Measurements from ENCODE around the gene TSSK3. TPM values are rescaled to one million over a fixed set of nuclear protein-coding genes. Genes with fewer than 3 reads are reported as not detected.

The TSSK3 gene
- total and polyA plus RNA-seq, 2 donors (not counting 1 experiment from before 2014, with no cell fraction given), result 1.8 to 11.6 TPM

DNA sequence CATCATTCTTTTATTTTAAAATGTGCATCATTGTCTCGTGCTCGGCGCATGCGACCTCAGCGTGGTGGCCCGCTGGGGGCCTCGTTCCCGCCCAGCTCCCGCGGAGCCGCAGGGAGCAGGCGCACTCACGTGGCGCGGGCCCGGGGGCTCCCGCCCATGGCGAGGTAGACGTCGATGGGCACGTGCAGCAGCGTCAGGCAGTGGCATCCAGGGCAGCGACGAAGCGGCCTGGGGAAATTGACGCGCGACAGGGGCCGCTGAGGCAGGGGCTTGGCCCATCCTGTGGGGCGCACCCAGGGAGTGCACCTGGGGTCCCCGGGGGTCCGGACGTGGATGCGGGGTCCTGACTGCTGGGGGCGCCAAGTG is 1.0 kb upstream of the TSSK3 start:
- TF ChIP-seq EZH2 (IDR thresholded peaks at IDR 0.05; ENCODE audit: borderline replicate concordance, insufficient read depth, low read depth, low read length, poor library complexity, severe bottlenecking), result no peak
- TF ChIP-seq, protein P1, sequence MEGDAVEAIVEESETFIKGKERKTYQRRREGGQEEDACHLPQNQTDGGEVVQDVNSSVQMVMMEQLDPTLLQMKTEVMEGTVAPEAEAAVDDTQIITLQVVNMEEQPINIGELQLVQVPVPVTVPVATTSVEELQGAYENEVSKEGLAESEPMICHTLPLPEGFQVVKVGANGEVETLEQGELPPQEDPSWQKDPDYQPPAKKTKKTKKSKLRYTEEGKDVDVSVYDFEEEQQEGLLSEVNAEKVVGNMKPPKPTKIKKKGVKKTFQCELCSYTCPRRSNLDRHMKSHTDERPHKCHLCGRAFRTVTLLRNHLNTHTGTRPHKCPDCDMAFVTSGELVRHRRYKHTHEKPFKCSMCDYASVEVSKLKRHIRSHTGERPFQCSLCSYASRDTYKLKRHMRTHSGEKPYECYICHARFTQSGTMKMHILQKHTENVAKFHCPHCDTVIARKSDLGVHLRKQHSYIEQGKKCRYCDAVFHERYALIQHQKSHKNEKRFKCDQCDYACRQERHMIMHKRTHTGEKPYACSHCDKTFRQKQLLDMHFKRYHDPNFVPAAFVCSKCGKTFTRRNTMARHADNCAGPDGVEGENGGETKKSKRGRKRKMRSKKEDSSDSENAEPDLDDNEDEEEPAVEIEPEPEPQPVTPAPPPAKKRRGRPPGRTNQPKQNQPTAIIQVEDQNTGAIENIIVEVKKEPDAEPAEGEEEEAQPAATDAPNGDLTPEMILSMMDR (IDR thresholded peaks at IDR 0.05), result no peak
- DNase-seq (no peak), ATAC-seq (ENCODE audit: low read depth) (no peak)
- intact Hi-C loops (cut with micrococcal nuclease), result no loop called here
- H3K4me3 ChIP-seq (ENCODE audit: control extremely low read depth in 1 of 5, extremely low read depth in 1 of 5, insufficient read depth in 1 of 5, low read depth in 2 of 5, low read length in 4 of 5), result peak overlapping the region in 1 of 5 experiments; percentile 54
- peak overlapping the region; percentile 57 for H3K9ac ChIP-seq (ENCODE audit: low read length)
- H3K4me1 ChIP-seq (ENCODE audit: control insufficient read depth in 2 of 2, insufficient read depth in 2 of 2, low read length in 2 of 2), result peaks cover 22 to 35% of the 10 kb centered on the region in 2 donors
- H3K27ac Mint-ChIP-seq, result no peak overlapping the region
- no peaks in the 10 kb centered on the region for H3K9me3 Mint-ChIP-seq (ENCODE audit: insufficient read depth)
- H3K9me3 ChIP-seq (ENCODE audit: control extremely low read depth in 1 of 3, control insufficient read depth in 2 of 3, insufficient read depth in 1 of 3, low read length in 2 of 3), result no peaks in the 10 kb centered on the region
- H3K4me2 ChIP-seq (replicated peaks; ENCODE audit: low read depth, low read length, poor library complexity, severe bottlenecking), result peak overlapping the region; percentile 94
- no peak overlapping the region for H3K27ac ChIP-seq (ENCODE audit: low read length in 2 of 2)
- ChIA-PET POLR2A (interaction anchor here (0.6 kb wide), 1 partner anchor 119 kb away, joined by 3 read pairs; no protein-coding TSS in a partner anchor), CTCF (no interaction called here)
- no peaks in the 10 kb centered on the region for H3K79me2 ChIP-seq (ENCODE audit: control insufficient read depth, insufficient read depth, low read length)
- no peak overlapping the region for H3K4me3 Mint-ChIP-seq
- no peaks in the 10 kb centered on the region for H4K20me1 ChIP-seq (ENCODE audit: control insufficient read depth, insufficient read depth, low read length, poor library complexity, severe bottlenecking)
- WGBS (ENCODE audit: insufficient coverage), result 71% methylated on average over 35 of the region's 35 CpGs
- no peak overlapping the region for H2AFZ ChIP-seq (ENCODE audit: insufficient read depth, low read depth, low read length, poor library complexity, severe bottlenecking)
- H3K27me3 ChIP-seq (replicated peaks in 1 of 4; ENCODE audit: control extremely low read depth in 1 of 4, control insufficient read depth in 3 of 4, insufficient read depth in 4 of 4, low read length in 3 of 4), result no peaks in the 10 kb centered on the region
- H3K4me1 Mint-ChIP-seq, result peaks cover 29% of the 10 kb centered on the region
- H3K36me3 ChIP-seq (replicated peaks in 1 of 2; ENCODE audit: control extremely low read depth in 1 of 2, control insufficient read depth in 1 of 2, extremely low read depth in 1 of 2, insufficient read depth in 2 of 2, low read length in 1 of 2), result peaks cover 0 to 13% of the 10 kb centered on the region in 2 experiments
- no peaks in the 10 kb centered on the region for H3K27me3 Mint-ChIP-seq

GRCh38 chr1:32361674-32362473 is 465 bp upstream of the TSSK3 start:
- Mint-ChIP-seq H3K27ac (no peak overlapping the region), H3K4me1 (peaks cover 29% of the 10 kb centered on the region), H3K4me3 (peak overlapping the region; percentile 78), H3K9me3 (ENCODE audit: insufficient read depth) (no peaks in the 10 kb centered on the region), H3K27me3 (no peaks in the 10 kb centered on the region)
- TF ChIP-seq EZH2 (IDR thresholded peaks at IDR 0.05; ENCODE audit: borderline replicate concordance, insufficient read depth, low read depth, low read length, poor library complexity, severe bottlenecking), result no peak
- TF ChIP-seq, protein P1 (IDR thresholded peaks at IDR 0.05), result no peak
- peak; percentile 65 for DNase-seq
- POLR2A ChIA-PET, result interaction anchor here (0.6 kb wide), 1 partner anchor 120 kb away, joined by 3 read pairs; no protein-coding TSS in a partner anchor
- Histone ChIP-seq H3K4me1 (ENCODE audit: control insufficient read depth in 2 of 2, insufficient read depth in 2 of 2, low read length in 2 of 2) (peaks cover 22 to 35% of the 10 kb centered on the region in 2 donors), H3K4me3 (ENCODE audit: control extremely low read depth in 1 of 5, extremely low read depth in 1 of 5, insufficient read depth in 1 of 5, low read depth in 2 of 5, low read length in 4 of 5) (peak overlapping the region in 3 of 5 experiments; percentile 51 to 54 (median 54)), H3K79me2 (ENCODE audit: control insufficient read depth, insufficient read depth, low read length) (no peaks in the 10 kb centered on the region), H3K9ac (ENCODE audit: low read length) (peak overlapping the region; percentile 57), H2AFZ (ENCODE audit: insufficient read depth, low read depth, low read length, poor library complexity, severe bottlenecking) (peak overlapping the region; percentile 53), H3K27ac (ENCODE audit: low read length in 2 of 2) (no peak overlapping the region), H4K20me1 (ENCODE audit: control insufficient read depth, insufficient read depth, low read length, poor library complexity, severe bottlenecking) (no peaks in the 10 kb centered on the region), H3K36me3 (replicated peaks in 1 of 2; ENCODE audit: control extremely low read depth in 1 of 2, control insufficient read depth in 1 of 2, extremely low read depth in 1 of 2, insufficient read depth in 2 of 2, low read length in 1 of 2) (peaks cover 0 to 16% of the 10 kb centered on the region in 2 experiments), H3K9me3 (ENCODE audit: control extremely low read depth in 1 of 3, control insufficient read depth in 2 of 3, insufficient read depth in 1 of 3, low read length in 2 of 3) (no peaks in the 10 kb centered on the region), H3K4me2 (replicated peaks; ENCODE audit: low read depth, low read length, poor library complexity, severe bottlenecking) (peak overlapping the region; percentile 94), H3K27me3 (replicated peaks in 1 of 4; ENCODE audit: control extremely low read depth in 1 of 4, control insufficient read depth in 3 of 4, insufficient read depth in 4 of 4, low read length in 3 of 4) (no peaks in the 10 kb centered on the region)
- CTCF ChIA-PET, result interaction anchor here (1.5 kb wide), 1 partner anchor 121 kb away, joined by 4 read pairs; no protein-coding TSS in a partner anchor
- peak; percentile 46 for ATAC-seq (ENCODE audit: low read depth)
- intact Hi-C loops (cut with micrococcal nuclease), result no loop called here
- WGBS (ENCODE audit: insufficient coverage), result 6% methylated on average over 84 of the region's 91 CpGs

Measured in B cell (primary cell).